Hepatocyte (in vitro differentiated cells): ENCODE measurements around the gene ICE1. TPM values are rescaled to one million over a fixed set of nuclear protein-coding genes. Genes with fewer than 3 reads are reported as not detected.

Experiments used
- DNase-seq: peaks from one replicate; pipeline ENCODE4 v3.0.0-alpha.2; 2016; ENCODE audit warnings: low spot score
- H2AFZ ChIP-seq: fragments of 200-600 bp; sonication (generic); 2 replicates; pipeline ENCODE4 v1.6.0; 2016; ENCODE audit warnings: antibody characterized with exemption, mild to moderate bottlenecking
- H3K27ac ChIP-seq: fragments of 200-600 bp; sonication (generic); 2 replicates; pipeline ENCODE4 v1.5.1; 2016; ENCODE audit warnings: mild to moderate bottlenecking
- H3K27me3 ChIP-seq: fragments of 200-600 bp; sonication (generic); 2 replicates; pipeline ENCODE4 v1.6.1; 2016
- H3K36me3 ChIP-seq: fragments of 200-600 bp; sonication (generic); replicated peaks from 2 replicates; pipeline ENCODE4 v1.5.1; 2016; ENCODE audit warnings: low read depth; ENCODE audit not compliant: insufficient read depth
- H3K4me1 ChIP-seq: fragments of 200-600 bp; sonication (generic); 2 replicates; pipeline ENCODE4 v1.5.1; 2016; ENCODE audit warnings: mild to moderate bottlenecking, moderate library complexity; ENCODE audit not compliant: insufficient read depth
- H3K4me2 ChIP-seq: fragments of 200-600 bp; sonication (generic); 2 replicates; pipeline ENCODE4 v1.6.0; 2016
- H3K4me3 ChIP-seq: fragments of 200-600 bp; sonication (generic); 2 replicates; pipeline ENCODE4 v1.5.1; 2016; ENCODE audit warnings: mild to moderate bottlenecking
- H3K79me2 ChIP-seq: fragments of 200-600 bp; sonication (generic); 2 replicates; pipeline ENCODE4 v1.6.0; 2017; ENCODE audit warnings: mild to moderate bottlenecking
- H3K9me2 ChIP-seq: fragments of 200-600 bp; sonication (generic); replicated peaks from 2 replicates; pipeline ENCODE4 v1.6.0; 2017; ENCODE audit warnings: mild to moderate bottlenecking; ENCODE audit not compliant: insufficient read depth
- H3K9me3 ChIP-seq: fragments of 200-600 bp; sonication (generic); 2 replicates; pipeline ENCODE4 v1.5.1; 2016; ENCODE audit warnings: low read depth, mild to moderate bottlenecking
- H4K20me1 ChIP-seq: fragments of 200-600 bp; sonication (generic); 2 replicates; pipeline ENCODE4 v1.6.0; 2016; ENCODE audit warnings: mild to moderate bottlenecking; ENCODE audit not compliant: insufficient read depth, poor library complexity, severe bottlenecking
- CTCF ChIP-seq: fragments of 200-600 bp; sonication (generic); IDR thresholded peaks from 2 replicates; pipeline ENCODE4 v1.5.1; 2016; ENCODE audit warnings: antibody characterized with exemption, mild to moderate bottlenecking; ENCODE audit not compliant: poor library complexity
- EZH2 ChIP-seq: fragments of 200-600 bp; sonication (generic); IDR thresholded peaks from 2 replicates; pipeline ENCODE4 v1.6.1; 2016; ENCODE audit warnings: antibody characterized with exemption, mild to moderate bottlenecking, borderline replicate concordance
- EZH2phosphoT487 ChIP-seq: fragments of 200-600 bp; sonication (generic); IDR thresholded peaks from one replicate; pipeline ENCODE4 v1.6.1; 2018; ENCODE audit warnings: antibody characterized with exemption, mild to moderate bottlenecking, low read depth, moderate library complexity; ENCODE audit not compliant: unreplicated experiment, severe bottlenecking
- WGBS: methylation state at CpG from one replicate; pipeline ENCODE4 v1.1.6; 2016; ENCODE audit warnings: low lambda C conversion rate; ENCODE audit errors: missing lambda C conversion rate; 5-methylcytosine and 5-hydroxymethylcytosine counted together
- polyA plus RNA-seq: library from polyadenylated mRNA; unstranded; fragments of >200 nt; fragmentation: Nextera tagmentation; extraction: Ambion mirVana; gene quantifications from 2 replicates; pipeline ENCODE4 v1.2.1, GENCODE V29; 2016
- total RNA-seq: library from RNA; depleted of rRNA; stranded (reverse); fragments of >200 nt; gene quantifications from 2 replicates; pipeline ENCODE4 v1.2.3, GENCODE V29; 2014

Gene ICE1
- total and polyA plus RNA-seq, 2 experiments from 2014 or later: 9.5 to 26.5 TPM

- H3K9me3 ChIP-seq: no peaks in the 10 kb centered on the region
- peaks cover 7% of the 10 kb centered on the region for H3K36me3 ChIP-seq
- H2AFZ ChIP-seq: no peak overlapping the region
- no peak for TF ChIP-seq EZH2
- no peak for TF ChIP-seq CTCF
- TF ChIP-seq EZH2phosphoT487: no peak
- WGBS: 96% methylated on average over 4 of the region's 4 CpGs
- no peaks in the 10 kb centered on the region for H4K20me1 ChIP-seq
- H3K27ac ChIP-seq: no peak overlapping the region
- H3K4me3 ChIP-seq: no peak overlapping the region
- no peaks in the 10 kb centered on the region for H3K9me2 ChIP-seq
- no peak overlapping the region for H3K4me2 ChIP-seq
- DNase-seq: no peak
- no peaks in the 10 kb centered on the region for H3K79me2 ChIP-seq
- no peaks in the 10 kb centered on the region for H3K4me1 ChIP-seq
- no peaks in the 10 kb centered on the region for H3K27me3 ChIP-seq
Observed at GRCh38 chr5:5460311-5460710, 37.8 kb downstream of the ICE1 start.

- H3K79me2 ChIP-seq: no peaks in the 10 kb centered on the region
- WGBS: 98% methylated on average over 4 of the region's 4 CpGs
- H3K4me3 ChIP-seq: no peak overlapping the region
- no peaks in the 10 kb centered on the region for H3K27me3 ChIP-seq
- H3K36me3 ChIP-seq: peaks cover 7% of the 10 kb centered on the region
- DNase-seq: no peak
- no peak overlapping the region for H3K27ac ChIP-seq
- H3K9me3 ChIP-seq: no peaks in the 10 kb centered on the region
- H2AFZ ChIP-seq: no peak overlapping the region
- no peaks in the 10 kb centered on the region for H3K4me1 ChIP-seq
- H4K20me1 ChIP-seq: no peaks in the 10 kb centered on the region
- H3K4me2 ChIP-seq: no peak overlapping the region
- no peaks in the 10 kb centered on the region for H3K9me2 ChIP-seq
- TF ChIP-seq EZH2phosphoT487 (no peak), CTCF (no peak), EZH2 (no peak)
Observed at GRCh38 chr5:5461012-5461411, 38.5 kb downstream of the ICE1 start.

- H3K4me2 ChIP-seq: no peak overlapping the region
- H3K79me2 ChIP-seq: no peaks in the 10 kb centered on the region
- H3K27ac ChIP-seq: no peak overlapping the region
- no peaks in the 10 kb centered on the region for H3K9me2 ChIP-seq
- H3K4me3 ChIP-seq: no peak overlapping the region
- no peak overlapping the region for H2AFZ ChIP-seq
- H4K20me1 ChIP-seq: no peaks in the 10 kb centered on the region
- TF ChIP-seq EZH2 (no peak), EZH2phosphoT487 (no peak), CTCF (no peak)
- no peaks in the 10 kb centered on the region for H3K9me3 ChIP-seq
- H3K27me3 ChIP-seq: no peaks in the 10 kb centered on the region
- DNase-seq: no peak
- peaks cover 7% of the 10 kb centered on the region for H3K36me3 ChIP-seq
- H3K4me1 ChIP-seq: no peaks in the 10 kb centered on the region
- 97% methylated on average over 18 of the region's 18 CpGs for WGBS
Observed at GRCh38 chr5:5464036-5464715, 41.7 kb downstream of the ICE1 start.
